H1 (cell line): ENCODE measurements around the gene NOS3. TPM values are rescaled to one million over a fixed set of nuclear protein-coding genes. Genes with fewer than 3 reads are reported as not detected.

Experiments used
- CTCF ChIA-PET: fragments of 300-600 bp; sonication (Branson Sonifier 250); formaldehyde crosslinking; loops from one replicate; lab custom pipeline; 2021; ENCODE audit not compliant: partially characterized antibody; lab: Charles Lee
- POLR2A ChIA-PET: fragments of 300-600 bp; sonication (Branson Sonifier 250); formaldehyde crosslinking; loops from one replicate; lab custom pipeline; 2021; ENCODE audit warnings: inconsistent platforms; ENCODE audit not compliant: partially characterized antibody; lab: Charles Lee
- DNase-seq, 2 experiments: peaks; one replicate each; pipeline versions ENCODE4 v3.0.0 to v3.0.0-alpha.2; 2010 to 2022; ENCODE audit warnings: low spot score in 2 of 2, low read depth in 1 of 2, mixed read lengths in 1 of 2
- FAIRE-seq: peaks from 2 replicates; lab custom pipeline; 2011; peaks lifted over from hg19 to GRCh38; lab: Jason Lieb, UNC
- H2AFZ ChIP-seq: 2 replicates; pipeline ENCODE4 v1.8.1; 2012; ENCODE audit warnings: low read length, inconsistent platforms
- H2AK5ac ChIP-seq: 2 replicates; pipeline ENCODE4 v1.6.1; 2013; ENCODE audit warnings: low read depth, low read length
- H2BK120ac ChIP-seq: replicated peaks from 2 replicates; pipeline ENCODE3; 2013; ENCODE audit warnings: low read depth, low read length, inconsistent platforms
- H2BK12ac ChIP-seq: 2 replicates; pipeline ENCODE4 v1.6.1; 2013; ENCODE audit warnings: low read depth, low read length
- H2BK15ac ChIP-seq: 2 replicates; pipeline ENCODE4 v1.6.1; 2013; ENCODE audit warnings: low read length
- H2BK20ac ChIP-seq: 2 replicates; pipeline ENCODE4 v1.6.1; 2013; ENCODE audit warnings: low read length
- H2BK5ac ChIP-seq: 2 replicates; pipeline ENCODE4 v1.6.1; 2013; ENCODE audit warnings: low read depth, low read length
- H3K14ac ChIP-seq: 2 replicates; pipeline ENCODE4 v1.6.1; 2013; ENCODE audit warnings: inconsistent platforms; ENCODE audit not compliant: insufficient read length
- H3K18ac ChIP-seq: 2 replicates; pipeline ENCODE4 v1.6.1; 2013; ENCODE audit warnings: low read length; ENCODE audit errors: extremely low read depth
- H3K23ac ChIP-seq: 2 replicates; pipeline ENCODE4 v1.6.1; 2013; ENCODE audit warnings: inconsistent platforms; ENCODE audit not compliant: insufficient read length
- H3K23me2 ChIP-seq: 2 replicates; pipeline ENCODE4 v1.6.1; 2013; ENCODE audit warnings: low read depth, low read length
- H3K27ac ChIP-seq: 2 replicates; pipeline ENCODE4 v1.6.1; 2011; ENCODE audit warnings: low read depth, low read length, inconsistent platforms
- H3K27me3 ChIP-seq, 4 experiments: replicated peaks in 1 of 4; 1 replicate in 1 of 4; 2 replicates in 3 of 4; pipeline versions ENCODE4 v1.6.1 to v1.8.1; 2011 to 2013; ENCODE audit warnings: low read length in 3 of 4, mild to moderate bottlenecking in 3 of 4, inconsistent platforms in 2 of 4, mixed read lengths in 2 of 4, moderate library complexity in 1 of 4; ENCODE audit not compliant: control insufficient read depth in 3 of 4, insufficient read depth in 3 of 4; ENCODE audit errors: extremely low read depth in 1 of 4
- H3K36me3 ChIP-seq, 4 experiments: 2 replicates each; pipeline versions ENCODE4 v1.6.1 to v1.8.1; 2011 to 2013; ENCODE audit warnings: mild to moderate bottlenecking in 4 of 4, low read length in 3 of 4, moderate library complexity in 2 of 4, control low read depth in 1 of 4, inconsistent platforms in 1 of 4; ENCODE audit not compliant: insufficient read depth in 4 of 4, control insufficient read depth in 2 of 4
- H3K4ac ChIP-seq: replicated peaks from 2 replicates; pipeline ENCODE3; 2013; ENCODE audit warnings: low read length, low read depth, mixed read lengths, inconsistent platforms; ENCODE audit not compliant: insufficient read length
- H3K4me1 ChIP-seq, 4 experiments: replicated peaks in 1 of 4; 1 replicate in 1 of 4; 2 replicates in 3 of 4; pipeline versions ENCODE4 v1.6.1 to v1.8.1; 2011 to 2013; ENCODE audit warnings: low read length in 3 of 4, inconsistent platforms in 2 of 4, mixed read lengths in 1 of 4; ENCODE audit not compliant: insufficient read depth in 4 of 4, control insufficient read depth in 3 of 4
- H3K4me2 ChIP-seq, 2 experiments: 2 replicates each; pipeline versions ENCODE4 v1.6.1 to v1.8.1; 2011 to 2013; ENCODE audit warnings: low read depth in 2 of 2, low read length in 2 of 2, control low read depth in 1 of 2, inconsistent platforms in 1 of 2, mild to moderate bottlenecking in 1 of 2; ENCODE audit not compliant: insufficient read depth in 1 of 2
- H3K4me3 ChIP-seq, 4 experiments: fragments of 200-600, 300-600 bp in 1 of 4; sonication (generic), shearing (Covaris generic), sonication (Bioruptor Twin) in 1 of 4; 2 replicates each; pipeline versions ENCODE4 v1.5.1 to v1.8.1; 2011 to 2016; ENCODE audit warnings: low read length in 4 of 4, low read depth in 3 of 4, control low read depth in 2 of 4, inconsistent platforms in 2 of 4, mild to moderate bottlenecking in 2 of 4, mixed read lengths in 1 of 4, moderate library complexity in 1 of 4; ENCODE audit not compliant: insufficient read depth in 2 of 4; ENCODE audit errors: extremely low read depth in 1 of 4
- H3K56ac ChIP-seq: replicated peaks from 2 replicates; pipeline ENCODE3; 2013; ENCODE audit warnings: low read depth, mild to moderate bottlenecking, mixed read lengths, low read length, inconsistent platforms; ENCODE audit not compliant: insufficient read length
- H3K79me1 ChIP-seq: 2 replicates; pipeline ENCODE4 v1.6.1; 2013; ENCODE audit warnings: low read depth, low read length, control low read depth
- H3K79me2 ChIP-seq, 2 experiments: 2 replicates each; pipeline versions ENCODE4 v1.6.1 to v1.8.1; 2012 to 2013; ENCODE audit warnings: low read length in 2 of 2, mild to moderate bottlenecking in 2 of 2, inconsistent platforms in 1 of 2; ENCODE audit not compliant: insufficient read depth in 2 of 2, control insufficient read depth in 1 of 2
- H3K9ac ChIP-seq, 4 experiments: replicated peaks in 1 of 4; 1 replicate in 1 of 4; 2 replicates in 3 of 4; pipeline versions ENCODE4 v1.6.1 to v1.8.1; 2011 to 2013; ENCODE audit warnings: low read depth in 3 of 4, low read length in 3 of 4, control low read depth in 2 of 4, mild to moderate bottlenecking in 2 of 4, moderate library complexity in 2 of 4, inconsistent platforms in 1 of 4; ENCODE audit errors: extremely low read depth in 1 of 4
- H3K9me3 ChIP-seq, 2 experiments: 2 replicates each; pipeline versions ENCODE4 v1.6.1 to v1.8.1; 2012 to 2013; ENCODE audit warnings: mild to moderate bottlenecking in 2 of 2, moderate library complexity in 2 of 2, control low read depth in 1 of 2, inconsistent platforms in 1 of 2, low read depth in 1 of 2, low read length in 1 of 2, mixed read lengths in 1 of 2; ENCODE audit not compliant: insufficient read depth in 2 of 2
- H4K20me1 ChIP-seq, 2 experiments: replicated peaks in 1 of 2; 2 replicates each; pipeline versions ENCODE3 to v1.8.1; 2011 to 2013; ENCODE audit warnings: inconsistent platforms in 2 of 2, low read length in 2 of 2, mild to moderate bottlenecking in 1 of 2; ENCODE audit not compliant: insufficient read depth in 2 of 2, control insufficient read depth in 1 of 2
- H4K5ac ChIP-seq: 2 replicates; pipeline ENCODE4 v1.6.1; 2013; ENCODE audit warnings: low read length, low read depth, mixed read lengths, inconsistent platforms; ENCODE audit not compliant: insufficient read length
- H4K8ac ChIP-seq: 2 replicates; pipeline ENCODE4 v1.8.0; 2013; ENCODE audit warnings: mild to moderate bottlenecking, moderate library complexity, low read length, inconsistent platforms; ENCODE audit not compliant: insufficient read depth; ENCODE audit errors: extremely low read depth
- H4K91ac ChIP-seq: replicated peaks from 2 replicates; pipeline ENCODE3; 2013; ENCODE audit warnings: low read length, mixed read lengths, inconsistent platforms; ENCODE audit not compliant: insufficient read length
- CHD2 ChIP-seq: IDR thresholded peaks from 2 replicates; pipeline ENCODE4 v1.6.1; 2012; ENCODE audit warnings: low read length, improper control_type of control experiment
- EGR1 ChIP-seq: IDR thresholded peaks from 2 replicates; pipeline ENCODE4 v1.6.1; 2011; ENCODE audit warnings: low read depth, low read length, borderline replicate concordance
- EZH2 ChIP-seq: fragments of 200-600 bp; sonication (generic); IDR thresholded peaks from 2 replicates; pipeline ENCODE4 v1.7.1; 2012; ENCODE audit warnings: low read depth, mild to moderate bottlenecking, moderate library complexity, low read length, inconsistent platforms; ENCODE audit not compliant: severe bottlenecking
- RNF2 ChIP-seq: fragments of 200-900, 300-1000 bp; sonication (generic); IDR thresholded peaks from 2 replicates; pipeline ENCODE4 v1.7.1; 2016; ENCODE audit warnings: borderline replicate concordance, low read depth, mild to moderate bottlenecking, antibody characterized with exemption, low read length; ENCODE audit not compliant: poor library complexity, severe bottlenecking; ENCODE audit errors: missing control alignments
- RXRA ChIP-seq: IDR thresholded peaks from 2 replicates; pipeline ENCODE4 v1.6.1; 2011; ENCODE audit warnings: low read depth, mild to moderate bottlenecking, low read length, moderate library complexity; ENCODE audit not compliant: insufficient read depth
- YY1 ChIP-seq: IDR thresholded peaks from 2 replicates; pipeline ENCODE4 v1.6.1; 2011; ENCODE audit warnings: low read depth, mild to moderate bottlenecking, low read length
- WGBS, 2 experiments: shearing (Covaris generic) in 1 of 2; methylation state at CpG; one replicate each; pipeline versions ENCODE4 v1.1.6 to v1.1.7; 2013 to 2015; ENCODE audit warnings: low lambda C conversion rate in 2 of 2, mixed read lengths in 2 of 2, inconsistent platforms in 1 of 2, low coverage in 1 of 2, missing lambda C conversion rate in 1 of 2; ENCODE audit not compliant: insufficient replicate concordance in 2 of 2, insufficient coverage in 1 of 2, insufficient read length in 1 of 2; ENCODE audit errors: extremely low coverage in 1 of 2, missing lambda C conversion rate in 1 of 2; 5-methylcytosine and 5-hydroxymethylcytosine counted together
- polyA plus RNA-seq, 7 experiments: library from polyadenylated mRNA; depleted of rRNA in 3 of 7; stranded (reverse) in 5 of 7; unstranded in 2 of 7; fragments of >200 nt in 5 of 7; fragments of 200-250 nt in 2 of 7; gene quantifications; 1 replicate in 5 of 7; 2 replicates in 1 of 7; 4 replicates in 1 of 7; pipeline versions ENCODE4 v1.2.1 to v1.2.3, GENCODE V29; 2011 to 2013; ENCODE audit warnings: missing spikeins in 2 of 7, mixed read lengths in 2 of 7
- total RNA-seq: library from RNA; stranded (reverse); fragmentation: NEBNext Ultra II Directional; extraction: Animal tissue kit (Norgen Biotek cat#: 25700); gene quantifications from 2 replicates; pipeline ENCODE4 v1.2.1, GENCODE V29; 2021
- TF ChIP-seq, protein P1 (sequence below): IDR thresholded peaks from 2 replicates; pipeline ENCODE4 v1.6.1; 2011; ENCODE audit warnings: low read length, improper control_type of control experiment
- TF ChIP-seq, protein P2 (sequence below): IDR thresholded peaks from 2 replicates; pipeline ENCODE4 v1.6.1; 2012; ENCODE audit warnings: inconsistent platforms

Gene NOS3
- total and polyA plus RNA-seq, 2 of the 8 experiments (the other 6 are each of a cell fraction or from before 2014, with no cell fraction given), result 4.4 to 16.2 TPM

DNA sequence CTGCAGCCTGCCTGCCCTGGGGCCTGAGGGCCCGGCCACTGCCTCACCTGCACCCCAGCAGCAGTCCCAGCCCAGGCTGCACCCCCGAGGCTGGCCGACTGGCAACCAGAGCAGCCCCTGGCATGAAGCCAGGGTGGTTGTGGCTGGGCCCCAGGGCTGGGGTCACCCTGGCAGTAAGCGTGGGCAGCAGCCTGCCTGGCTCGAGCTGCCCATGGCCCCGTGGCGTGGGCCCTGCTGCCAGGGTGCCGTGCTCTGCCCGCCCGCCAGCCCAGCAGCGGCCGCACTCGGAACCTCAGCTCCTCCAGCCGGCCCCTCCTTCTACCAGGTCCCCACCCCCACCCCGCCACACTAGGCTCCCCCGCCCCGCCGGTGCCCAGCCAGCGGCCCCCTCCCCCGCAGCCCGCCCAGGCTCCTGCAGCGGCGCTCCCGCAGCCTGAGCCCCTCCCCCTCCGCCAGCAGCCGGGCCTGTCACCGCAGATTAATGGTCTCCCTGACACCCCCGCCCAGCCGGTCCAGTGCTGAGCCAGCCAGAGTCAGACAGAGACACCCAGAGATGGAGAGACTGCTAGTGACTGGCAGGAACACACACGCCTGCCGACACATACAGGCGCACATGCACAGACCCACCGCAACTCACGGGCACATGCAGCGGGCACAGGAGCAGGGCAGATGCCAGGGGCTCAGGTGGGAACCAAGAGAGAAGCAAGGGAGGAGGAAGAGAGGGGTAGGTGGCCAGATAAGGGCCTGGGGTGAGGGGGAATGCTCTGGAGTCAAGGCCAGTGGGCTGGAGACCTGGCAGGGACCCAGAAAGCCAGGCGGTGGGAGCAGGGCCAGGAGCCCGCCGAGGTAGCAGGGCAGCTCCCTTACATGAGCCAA, 35.1 kb upstream of the NOS3 start:
- no peak overlapping the region; the same call in 1 of the 2 replicates for H2AK5ac ChIP-seq
- H3K27me3 ChIP-seq, result peaks cover 0 to 27% (median 14%) of the 10 kb centered on the region in 4 experiments; a peak in 5 of 7 replicates
- H2BK20ac ChIP-seq, result peak overlapping the region; percentile 72; the same call in 1 of the 2 replicates
- POLR2A ChIA-PET, result interaction anchor here (0.7 to 1.4 kb wide), 2 partner anchors 23 kb away, joined by 3 read pairs; no protein-coding TSS in a partner anchor
- H3K23ac ChIP-seq, result no peak overlapping the region
- H3K4me2 ChIP-seq, result peak overlapping the region in 1 of 2 experiments; percentile 50; a peak in 2 of 4 replicates
- H3K4me1 ChIP-seq, result peaks cover 0 to 17% (median 9%) of the 10 kb centered on the region in 4 experiments; a peak in 5 of 7 replicates
- peak overlapping the region; percentile 80; the same call in 1 of the 2 replicates for H2BK12ac ChIP-seq
- peak overlapping the region; percentile 37 for H4K5ac ChIP-seq
- peak overlapping the region; percentile 90 for H3K18ac ChIP-seq
- H3K27ac ChIP-seq, result no peak overlapping the region
- H2AFZ ChIP-seq, result no peak overlapping the region
- no peak overlapping the region for H2BK120ac ChIP-seq
- no peak overlapping the region for H3K9ac ChIP-seq
- no peak overlapping the region for H4K8ac ChIP-seq
- no peaks in the 10 kb centered on the region for H3K79me1 ChIP-seq
- H4K91ac ChIP-seq, result peak overlapping the region; percentile 89
- DNase-seq (peak in 1 of 2 experiments; percentile 63), FAIRE-seq (no peak)
- no peak overlapping the region for H3K4me3 ChIP-seq
- 78% methylated on average over 16 of the region's 38 CpGs; no CpG with 5 or more reads in 1 of the 2 experiments for WGBS, 2 experiments
- H2BK15ac ChIP-seq, result peak overlapping the region; percentile 95; the same call in 1 of the 2 replicates
- CTCF ChIA-PET, result interaction anchor here (2.4 to 25.2 kb wide), 3 partner anchors 19 to 58 kb away, joined by 7 to 797 read pairs (median 9); partner anchors contain the start of gene KCNH2
- H3K23me2 ChIP-seq, result no peaks in the 10 kb centered on the region; the same call in 1 of the 2 replicates
- no peaks in the 10 kb centered on the region; a peak in 1 of 8 replicates for H3K36me3 ChIP-seq
- no peak overlapping the region for H3K56ac ChIP-seq
- no peaks in the 10 kb centered on the region for H3K9me3 ChIP-seq
- no peaks in the 10 kb centered on the region for H3K79me2 ChIP-seq
- H4K20me1 ChIP-seq, result peaks cover 0 to 1% of the 10 kb centered on the region in 2 experiments
- H3K4ac ChIP-seq, result no peak overlapping the region
- H2BK5ac ChIP-seq, result peak overlapping the region; percentile 71; the same call in 1 of the 2 replicates
- H3K14ac ChIP-seq, result no peak overlapping the region
- TF ChIP-seq EZH2 (no peak), RXRA (no peak), EGR1 (no peak), CHD2 (no peak), YY1 (no peak), RNF2 (no peak)
- TF ChIP-seq, protein P1, sequence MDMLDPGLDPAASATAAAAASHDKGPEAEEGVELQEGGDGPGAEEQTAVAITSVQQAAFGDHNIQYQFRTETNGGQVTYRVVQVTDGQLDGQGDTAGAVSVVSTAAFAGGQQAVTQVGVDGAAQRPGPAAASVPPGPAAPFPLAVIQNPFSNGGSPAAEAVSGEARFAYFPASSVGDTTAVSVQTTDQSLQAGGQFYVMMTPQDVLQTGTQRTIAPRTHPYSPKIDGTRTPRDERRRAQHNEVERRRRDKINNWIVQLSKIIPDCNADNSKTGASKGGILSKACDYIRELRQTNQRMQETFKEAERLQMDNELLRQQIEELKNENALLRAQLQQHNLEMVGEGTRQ, result no peak
- TF ChIP-seq, protein P2, sequence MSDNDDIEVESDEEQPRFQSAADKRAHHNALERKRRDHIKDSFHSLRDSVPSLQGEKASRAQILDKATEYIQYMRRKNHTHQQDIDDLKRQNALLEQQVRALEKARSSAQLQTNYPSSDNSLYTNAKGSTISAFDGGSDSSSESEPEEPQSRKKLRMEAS, result no peak
